Measurements from ENCODE around the gene ZFPM1.

Gene ZFPM1

GRCh38 chr16:88568710-88569613 is 115.9 kb downstream of the ZFPM1 start:
- Histone ChIP-seq H3K9ac (no peak overlapping the region), H3K79me2 (peaks cover 10% of the 10 kb centered on the region), H3K36me3 (ENCODE audit: control insufficient read depth, insufficient read depth, low read length) (no peaks in the 10 kb centered on the region), H3K4me2 (ENCODE audit: low read length) (peak overlapping the region; percentile 95), H3K4me1 (peaks cover 10% of the 10 kb centered on the region), H3K27me3 (ENCODE audit: control insufficient read depth, insufficient read depth, low read length) (no peaks in the 10 kb centered on the region), H3K4me3 (ENCODE audit: low read depth, low read length) (peak overlapping the region; percentile 89), H3K27ac (no peak overlapping the region), H3K9me3 (ENCODE audit: control insufficient read depth, low read length) (no peaks in the 10 kb centered on the region), H2AFZ (peak overlapping the region; percentile 90)
- no peak for TF ChIP-seq CTCF (IDR thresholded peaks at IDR 0.05)

GRCh38 chr16:88569614-88569984 is 116.5 kb downstream of the ZFPM1 start:
- peak overlapping the region; percentile 95 for H3K4me2 ChIP-seq (ENCODE audit: low read length)
- H3K36me3 ChIP-seq (ENCODE audit: control insufficient read depth, insufficient read depth, low read length): no peaks in the 10 kb centered on the region
- H3K27ac ChIP-seq: peak overlapping the region; percentile 36
- H3K27me3 ChIP-seq (ENCODE audit: control insufficient read depth, insufficient read depth, low read length): no peaks in the 10 kb centered on the region
- no peaks in the 10 kb centered on the region for H3K9me3 ChIP-seq (ENCODE audit: control insufficient read depth, low read length)
- peaks cover 12% of the 10 kb centered on the region for H3K79me2 ChIP-seq
- peaks cover 10% of the 10 kb centered on the region for H3K4me1 ChIP-seq
- H2AFZ ChIP-seq: peak overlapping the region; percentile 90
- TF ChIP-seq CTCF (IDR thresholded peaks at IDR 0.05): no peak
- no peak overlapping the region for H3K9ac ChIP-seq
- H3K4me3 ChIP-seq (ENCODE audit: low read depth, low read length): peak overlapping the region; percentile 89

GRCh38 chr16:88569985-88570690 is 117.1 kb downstream of the ZFPM1 start, which contains the start of gene ZC3H18:
TSS of gene ZC3H18 (plus strand) at chr16:88570403. CDS start at chr16:88577124, 6,721 bp downstream.
- Histone ChIP-seq H3K4me2 (ENCODE audit: low read length) (peak within 1 kb of the TSS; percentile 95), H3K9ac (no peak within 1 kb of the TSS), H3K4me3 (ENCODE audit: low read depth, low read length) (peak within 1 kb of the TSS; percentile 89), H3K36me3 (ENCODE audit: control insufficient read depth, insufficient read depth, low read length) (no peaks in the 10 kb centered on the region), H3K27ac (peak within 1 kb of the TSS; percentile 54), H2AFZ (peak within 1 kb of the TSS; percentile 90), H3K9me3 (ENCODE audit: control insufficient read depth, low read length) (no peaks in the 10 kb centered on the region), H3K79me2 (peaks cover 12% of the 10 kb centered on the region), H3K27me3 (ENCODE audit: control insufficient read depth, insufficient read depth, low read length) (no peaks in the 10 kb centered on the region), H3K4me1 (peaks cover 10% of the 10 kb centered on the region)
- TF ChIP-seq CTCF (IDR thresholded peaks at IDR 0.05): no peak

GRCh38 chr16:88570691-88571092 is 117.6 kb downstream of the ZFPM1 start:
- no peak for TF ChIP-seq CTCF (IDR thresholded peaks at IDR 0.05)
- H2AFZ ChIP-seq: peak overlapping the region; percentile 86
- H3K27me3 ChIP-seq (ENCODE audit: control insufficient read depth, insufficient read depth, low read length): no peaks in the 10 kb centered on the region
- H3K4me2 ChIP-seq (ENCODE audit: low read length): peak overlapping the region; percentile 90
- H3K9ac ChIP-seq: no peak overlapping the region
- H3K27ac ChIP-seq: no peak overlapping the region
- H3K79me2 ChIP-seq: peaks cover 17% of the 10 kb centered on the region
- H3K4me1 ChIP-seq: peaks cover 10% of the 10 kb centered on the region
- peak overlapping the region; percentile 64 for H3K4me3 ChIP-seq (ENCODE audit: low read depth, low read length)
- no peaks in the 10 kb centered on the region for H3K36me3 ChIP-seq (ENCODE audit: control insufficient read depth, insufficient read depth, low read length)
- H3K9me3 ChIP-seq (ENCODE audit: control insufficient read depth, low read length): no peaks in the 10 kb centered on the region

All from parathyroid adenoma (tissue), 2 donors.